ENCODE results near the gene TNKS1BP1.
"Not testable (repeated sequence)": the region's sequence is repeated elsewhere in the genome, so short reads cannot be mapped to it uniquely, and the experiment has no call there.

The TNKS1BP1 gene

GRCh38 chr11:57353852-57354251, 29.1 kb upstream of the TNKS1BP1 start:
- no peak for DNase-seq

GRCh38 chr11:57353446-57353845, 28.7 kb upstream of the TNKS1BP1 start:
- no peak for DNase-seq

GRCh38 chr11:57353036-57353435, 28.3 kb upstream of the TNKS1BP1 start:
- no peak for DNase-seq

- no peak for DNase-seq
Measured at GRCh38 chr11:57349491-57350274, 24.9 kb upstream of the TNKS1BP1 start.

GRCh38 chr11:57348636-57349313, 24.0 kb upstream of the TNKS1BP1 start:
- DNase-seq, result no peak

- DNase-seq, result no peak
Measured at GRCh38 chr11:57348052-57348451, 23.3 kb upstream of the TNKS1BP1 start.

- DNase-seq, result no peak
Measured at GRCh38 chr11:57347336-57347735, 22.6 kb upstream of the TNKS1BP1 start.

- peak; percentile 75 for DNase-seq
Measured at GRCh38 chr11:57345555-57346211, 20.9 kb upstream of the TNKS1BP1 start.

- DNase-seq, result no peak
Measured at GRCh38 chr11:57344826-57345225, 20.1 kb upstream of the TNKS1BP1 start.

GRCh38 chr11:57343825-57344224, 19.1 kb upstream of the TNKS1BP1 start:
- no peak for DNase-seq

GRCh38 chr11:57342702-57343101, 17.9 kb upstream of the TNKS1BP1 start:
- no peak for DNase-seq

GRCh38 chr11:57341250-57341808, 16.6 kb upstream of the TNKS1BP1 start:
- no peak for DNase-seq

- DNase-seq, result no peak
Measured at GRCh38 chr11:57340039-57340615, 15.4 kb upstream of the TNKS1BP1 start.

GRCh38 chr11:57339328-57339727, 14.6 kb upstream of the TNKS1BP1 start:
- no peak for DNase-seq

- no peak for DNase-seq
Measured at GRCh38 chr11:57338142-57338541, 13.4 kb upstream of the TNKS1BP1 start, which contains the start of gene P2RX3. TSS of gene P2RX3 (plus strand) at chr11:57338352. CDS start at chr11:57338551, 199 bp downstream.

GRCh38 chr11:57336856-57337255, 12.1 kb upstream of the TNKS1BP1 start:
- DNase-seq, result not testable (repeated sequence)

GRCh38 chr11:57336111-57336666, 11.4 kb upstream of the TNKS1BP1 start:
- DNase-seq, result no peak

- DNase-seq, result peak; percentile 86 to 90
Measured at GRCh38 chr11:57335343-57336110, 10.8 kb upstream of the TNKS1BP1 start, which contains the start of gene SSRP1. TSS of gene SSRP1 (minus strand) at chr11:57335892. CDS start at chr11:57335121, 771 bp downstream.

GRCh38 chr11:57335023-57335342, 10.2 kb upstream of the TNKS1BP1 start:
- no peak for DNase-seq

- DNase-seq, result no peak
Measured at GRCh38 chr11:57332694-57333440, 8.1 kb upstream of the TNKS1BP1 start.

- no peak for DNase-seq
Measured at GRCh38 chr11:57331720-57332119, 7.0 kb upstream of the TNKS1BP1 start.

Data from NCI-H2081 (cell line).